Brain microvascular endothelial cell (primary cell): ENCODE results near the gene MAP1S.

Experiments
- DNase-seq: peaks from one replicate; pipeline ENCODE4 v3.0.0-alpha.2; 2020
- H3K27ac ChIP-seq: fragments of 250-450 bp; sonication (Bioruptor Pico); 2 replicates; pipeline ENCODE4 v1.5.1; 2020; ENCODE audit warnings: mild to moderate bottlenecking, moderate library complexity
- H3K27me3 ChIP-seq: fragments of 250-450 bp; sonication (Bioruptor Pico); replicated peaks from 2 replicates; pipeline ENCODE4 v1.5.1; 2020; ENCODE audit warnings: mild to moderate bottlenecking
- H3K36me3 ChIP-seq: fragments of 250-450 bp; sonication (Bioruptor Pico); replicated peaks from 2 replicates; pipeline ENCODE4 v1.5.1; 2020; ENCODE audit warnings: mild to moderate bottlenecking
- H3K4me3 ChIP-seq: 2 replicates; pipeline ENCODE4 v1.5.1; 2011; ENCODE audit warnings: low read depth, mild to moderate bottlenecking, control low read depth, low read length, moderate library complexity
- in situ Hi-C: cut with HindIII; loops from 2 replicates; pipeline ENCODE4 v1.10.0; 2017; ENCODE audit warnings: low sequenced_read_pairs, low pct_ligation_motif_present
- TF ChIP-seq, protein P1 (sequence below): IDR thresholded peaks from 2 replicates; pipeline ENCODE4 v1.5.1; 2011; ENCODE audit warnings: low read depth, mild to moderate bottlenecking, moderate library complexity, low read length, control low read depth, inconsistent platforms; ENCODE audit errors: missing control alignments

The MAP1S gene, protein sequence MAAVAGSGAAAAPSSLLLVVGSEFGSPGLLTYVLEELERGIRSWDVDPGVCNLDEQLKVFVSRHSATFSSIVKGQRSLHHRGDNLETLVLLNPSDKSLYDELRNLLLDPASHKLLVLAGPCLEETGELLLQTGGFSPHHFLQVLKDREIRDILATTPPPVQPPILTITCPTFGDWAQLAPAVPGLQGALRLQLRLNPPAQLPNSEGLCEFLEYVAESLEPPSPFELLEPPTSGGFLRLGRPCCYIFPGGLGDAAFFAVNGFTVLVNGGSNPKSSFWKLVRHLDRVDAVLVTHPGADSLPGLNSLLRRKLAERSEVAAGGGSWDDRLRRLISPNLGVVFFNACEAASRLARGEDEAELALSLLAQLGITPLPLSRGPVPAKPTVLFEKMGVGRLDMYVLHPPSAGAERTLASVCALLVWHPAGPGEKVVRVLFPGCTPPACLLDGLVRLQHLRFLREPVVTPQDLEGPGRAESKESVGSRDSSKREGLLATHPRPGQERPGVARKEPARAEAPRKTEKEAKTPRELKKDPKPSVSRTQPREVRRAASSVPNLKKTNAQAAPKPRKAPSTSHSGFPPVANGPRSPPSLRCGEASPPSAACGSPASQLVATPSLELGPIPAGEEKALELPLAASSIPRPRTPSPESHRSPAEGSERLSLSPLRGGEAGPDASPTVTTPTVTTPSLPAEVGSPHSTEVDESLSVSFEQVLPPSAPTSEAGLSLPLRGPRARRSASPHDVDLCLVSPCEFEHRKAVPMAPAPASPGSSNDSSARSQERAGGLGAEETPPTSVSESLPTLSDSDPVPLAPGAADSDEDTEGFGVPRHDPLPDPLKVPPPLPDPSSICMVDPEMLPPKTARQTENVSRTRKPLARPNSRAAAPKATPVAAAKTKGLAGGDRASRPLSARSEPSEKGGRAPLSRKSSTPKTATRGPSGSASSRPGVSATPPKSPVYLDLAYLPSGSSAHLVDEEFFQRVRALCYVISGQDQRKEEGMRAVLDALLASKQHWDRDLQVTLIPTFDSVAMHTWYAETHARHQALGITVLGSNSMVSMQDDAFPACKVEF

DNA sequence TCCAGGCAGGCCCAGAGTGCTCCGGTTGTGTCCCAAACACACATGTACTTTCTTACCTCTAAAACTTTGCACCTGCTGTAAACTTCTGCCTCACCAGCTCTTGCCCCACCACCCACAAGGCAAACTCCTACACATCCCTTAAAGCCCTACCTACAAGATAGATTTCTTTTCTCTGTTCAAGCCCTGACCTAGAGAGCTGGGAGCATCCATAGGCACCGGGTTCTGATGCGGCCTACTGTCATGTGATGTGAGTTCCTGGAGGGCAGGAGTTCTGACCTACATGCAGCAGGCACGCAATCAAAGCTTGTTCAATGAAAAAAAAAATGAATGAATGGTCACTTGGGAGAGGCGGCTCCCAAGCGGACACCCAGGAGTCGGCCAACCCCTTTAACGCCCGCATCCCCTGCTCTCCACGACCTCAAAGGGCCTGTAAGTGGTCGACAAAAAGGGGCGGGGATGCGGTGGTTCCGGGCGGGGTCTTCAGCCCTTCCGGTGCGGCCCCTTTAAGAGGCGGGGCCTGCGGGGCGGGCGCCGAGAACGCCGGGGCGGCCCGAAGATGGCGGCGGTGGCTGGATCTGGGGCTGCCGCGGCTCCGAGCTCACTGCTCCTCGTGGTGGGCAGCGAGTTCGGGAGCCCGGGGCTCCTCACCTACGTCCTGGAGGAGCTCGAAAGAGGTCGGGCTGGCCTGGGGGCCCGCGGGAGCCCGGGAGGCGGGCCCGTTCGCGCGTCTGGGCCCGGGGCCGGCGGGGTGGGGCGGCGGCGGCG, at the start of gene MAP1S:
TSS of gene MAP1S (plus strand) at position 534 of the 765 bp plus-strand sequence. CDS start at position 557, 23 bp downstream.
- in situ Hi-C loops: no loop called here
- Histone ChIP-seq H3K36me3 (peaks cover 12% of the 10 kb centered on the region), H3K27me3 (no peaks in the 10 kb centered on the region), H3K4me3 (peak within 1 kb of the TSS; percentile 79), H3K27ac (peak within 1 kb of the TSS; percentile 65)
- TF ChIP-seq, protein P1, sequence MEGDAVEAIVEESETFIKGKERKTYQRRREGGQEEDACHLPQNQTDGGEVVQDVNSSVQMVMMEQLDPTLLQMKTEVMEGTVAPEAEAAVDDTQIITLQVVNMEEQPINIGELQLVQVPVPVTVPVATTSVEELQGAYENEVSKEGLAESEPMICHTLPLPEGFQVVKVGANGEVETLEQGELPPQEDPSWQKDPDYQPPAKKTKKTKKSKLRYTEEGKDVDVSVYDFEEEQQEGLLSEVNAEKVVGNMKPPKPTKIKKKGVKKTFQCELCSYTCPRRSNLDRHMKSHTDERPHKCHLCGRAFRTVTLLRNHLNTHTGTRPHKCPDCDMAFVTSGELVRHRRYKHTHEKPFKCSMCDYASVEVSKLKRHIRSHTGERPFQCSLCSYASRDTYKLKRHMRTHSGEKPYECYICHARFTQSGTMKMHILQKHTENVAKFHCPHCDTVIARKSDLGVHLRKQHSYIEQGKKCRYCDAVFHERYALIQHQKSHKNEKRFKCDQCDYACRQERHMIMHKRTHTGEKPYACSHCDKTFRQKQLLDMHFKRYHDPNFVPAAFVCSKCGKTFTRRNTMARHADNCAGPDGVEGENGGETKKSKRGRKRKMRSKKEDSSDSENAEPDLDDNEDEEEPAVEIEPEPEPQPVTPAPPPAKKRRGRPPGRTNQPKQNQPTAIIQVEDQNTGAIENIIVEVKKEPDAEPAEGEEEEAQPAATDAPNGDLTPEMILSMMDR: no peak
- DNase-seq: peak; percentile 9

DNA sequence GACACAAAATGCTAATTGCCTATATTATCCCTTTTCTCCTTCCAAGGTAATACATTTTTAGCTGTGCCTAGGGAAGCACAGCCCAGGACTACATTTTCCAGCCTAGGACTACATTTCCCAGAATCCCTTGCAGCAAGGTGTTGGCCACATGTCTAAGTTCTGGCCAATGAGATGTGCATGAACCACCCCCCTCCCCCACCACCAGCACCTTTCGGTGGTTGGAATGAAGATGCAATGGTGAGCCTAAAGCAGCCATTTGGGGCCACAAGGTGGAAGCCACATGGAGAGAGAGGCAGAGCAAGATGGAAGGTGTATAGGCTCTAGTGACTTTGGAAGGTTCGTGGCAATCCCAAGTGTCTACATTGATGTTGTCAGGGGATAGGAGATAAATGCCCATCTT, 47.4 kb upstream of the MAP1S start:
- peak; percentile 55 for DNase-seq
- Histone ChIP-seq H3K27ac (no peak overlapping the region), H3K4me3 (no peak overlapping the region), H3K36me3 (no peaks in the 10 kb centered on the region), H3K27me3 (no peaks in the 10 kb centered on the region)
- in situ Hi-C loops: no loop called here
- TF ChIP-seq, protein P1: no peak

DNA sequence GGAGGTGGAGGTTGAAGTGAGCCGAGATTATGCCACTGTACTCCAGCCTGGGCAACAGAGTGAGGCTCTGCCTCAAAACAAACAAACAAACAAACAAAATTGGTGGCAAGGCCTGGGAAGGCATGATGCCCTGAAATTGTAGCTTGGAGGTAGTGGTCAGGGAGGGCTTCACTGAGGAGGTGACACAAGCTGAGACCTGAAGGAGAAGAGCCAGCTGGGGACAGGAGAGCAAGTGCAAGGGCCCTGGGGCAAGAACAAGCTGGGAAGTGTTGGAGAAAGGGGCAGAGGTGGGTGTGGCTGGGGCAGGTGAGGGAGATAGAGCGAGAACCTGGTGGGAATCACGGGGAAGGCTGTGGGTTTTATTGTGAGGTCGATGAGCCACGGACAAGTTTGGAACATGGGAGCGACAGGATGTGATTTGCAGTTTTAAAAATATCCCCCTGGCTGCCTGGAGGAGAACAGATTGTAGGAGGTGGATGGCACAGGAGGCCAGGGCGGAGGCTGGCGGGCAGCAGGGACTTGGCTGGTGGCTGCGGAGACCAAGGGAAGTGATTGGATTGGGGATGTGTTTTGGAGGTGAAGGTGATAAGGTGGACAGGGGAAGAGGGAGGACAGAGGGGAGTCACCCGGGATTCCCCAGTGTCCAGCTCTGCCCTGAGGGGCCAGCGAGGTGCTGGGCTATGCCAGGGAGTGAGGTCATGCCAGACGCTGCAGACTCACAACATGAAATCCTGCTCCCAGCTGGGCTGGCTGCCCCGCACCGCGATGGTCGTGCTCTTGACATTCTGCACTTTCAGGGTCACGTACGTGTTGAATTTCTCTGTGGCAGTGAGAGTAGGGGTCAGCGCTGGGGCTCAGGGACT, 45.1 kb upstream of the MAP1S start:
- Histone ChIP-seq H3K27ac (no peak overlapping the region), H3K4me3 (no peak overlapping the region), H3K27me3 (no peaks in the 10 kb centered on the region), H3K36me3 (no peaks in the 10 kb centered on the region)
- no peak for DNase-seq
- in situ Hi-C loops: no loop called here
- TF ChIP-seq, protein P1: no peak

DNA sequence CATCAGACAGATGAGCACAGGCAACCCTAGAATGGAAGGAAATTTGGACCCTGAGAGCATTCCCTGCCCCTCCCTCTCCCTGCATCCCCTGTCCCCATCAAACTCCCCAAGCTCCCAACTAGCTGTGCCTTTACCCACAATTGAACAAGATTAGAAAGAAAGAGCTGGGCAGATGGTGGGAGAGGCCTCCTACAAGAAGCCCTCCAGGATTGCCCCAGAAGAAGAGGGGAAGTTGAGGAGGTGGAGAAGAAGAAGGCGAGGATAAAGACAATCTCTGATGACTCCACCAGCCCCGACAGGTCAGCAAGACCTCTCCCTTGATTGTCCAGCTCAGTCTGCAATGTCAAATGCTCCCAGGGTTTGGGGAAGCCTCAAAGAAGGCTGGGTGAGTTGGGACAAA, 43.0 kb upstream of the MAP1S start:
- no peaks in the 10 kb centered on the region for H3K36me3 ChIP-seq
- no peak for DNase-seq
- TF ChIP-seq, protein P1: no peak
- H3K4me3 ChIP-seq: no peak overlapping the region
- no peak overlapping the region for H3K27ac ChIP-seq
- in situ Hi-C loops: no loop called here
- H3K27me3 ChIP-seq: no peaks in the 10 kb centered on the region

DNA sequence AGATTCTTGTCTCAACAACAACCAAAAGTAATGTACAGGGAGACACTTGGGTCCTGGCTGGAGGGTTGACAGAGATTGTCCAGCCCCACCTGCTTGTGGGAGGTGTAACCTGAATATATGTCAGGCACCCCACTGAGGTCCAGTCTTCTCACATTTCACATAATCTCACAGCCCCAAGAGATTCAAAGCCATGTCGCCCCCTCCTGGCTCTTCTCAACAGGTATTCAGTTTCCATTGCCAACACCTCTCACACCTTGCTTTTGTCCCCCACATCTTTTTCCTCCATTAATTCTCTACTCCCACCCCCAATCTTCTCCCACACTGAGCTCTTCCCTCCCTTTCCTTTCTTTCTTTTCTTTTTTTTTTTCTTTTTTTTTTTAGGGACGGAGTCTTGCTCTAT, 42.3 kb upstream of the MAP1S start:
- H3K36me3 ChIP-seq: no peaks in the 10 kb centered on the region
- H3K27ac ChIP-seq: no peak overlapping the region
- in situ Hi-C loops: no loop called here
- no peak overlapping the region for H3K4me3 ChIP-seq
- H3K27me3 ChIP-seq: no peaks in the 10 kb centered on the region
- TF ChIP-seq, protein P1: peak; percentile 42
- DNase-seq: no peak
